ENCODE measurements around the gene TGFB1I1. TPM values are rescaled to one million over a fixed set of nuclear protein-coding genes. Genes with fewer than 3 reads are reported as not detected.

TGFB1I1 gene
- total and polyA plus RNA-seq, 2 of the 13 experiments (the other 11 are each of a cell fraction or from before 2014, with no cell fraction given): 0.80 to 2.9 TPM

- TF ChIP-seq CBX2 (IDR thresholded peaks at IDR 0.05; ENCODE audit: low read depth, low read length) (no peak), CBX2 (CRISPR knock-in tag; IDR thresholded peaks at IDR 0.05; ENCODE audit: low read depth) (no peak), DNMT3B (CRISPR knock-in tag; conservative IDR thresholded peaks at IDR 0.05) (0 out of 2 replicates have a peak, but pooled peaks have one; percentile 37), ZNF720 (CRISPR knock-in tag; IDR thresholded peaks at IDR 0.05) (0 out of 2 replicates have a peak, but pooled peaks have one; percentile 45), EED (CRISPR knock-in tag; IDR thresholded peaks at IDR 0.05) (no peak; the same call in 1 of the 2 replicates), HDAC1 (CRISPR knock-in tag; IDR thresholded peaks at IDR 0.05) (peak; percentile 73), ZNF44 (CRISPR knock-in tag; IDR thresholded peaks at IDR 0.05) (no peak), NFKB2 (CRISPR knock-in tag; IDR thresholded peaks at IDR 0.05; ENCODE audit: borderline replicate concordance) (peak; percentile 50; the same call in 1 of the 2 replicates), PAX8 (CRISPR knock-in tag; IDR thresholded peaks at IDR 0.05; ENCODE audit: borderline replicate concordance) (0 out of 2 replicates have a peak, but pooled peaks have one; percentile 63), TEF (CRISPR knock-in tag; IDR thresholded peaks at IDR 0.05) (no peak), ZNF776 (CRISPR knock-in tag; IDR thresholded peaks at IDR 0.05) (no peak), CSRNP1 (CRISPR knock-in tag; IDR thresholded peaks at IDR 0.05) (0 out of 2 replicates have a peak, but pooled peaks have one; percentile 30)
- TF ChIP-seq, protein P1, sequence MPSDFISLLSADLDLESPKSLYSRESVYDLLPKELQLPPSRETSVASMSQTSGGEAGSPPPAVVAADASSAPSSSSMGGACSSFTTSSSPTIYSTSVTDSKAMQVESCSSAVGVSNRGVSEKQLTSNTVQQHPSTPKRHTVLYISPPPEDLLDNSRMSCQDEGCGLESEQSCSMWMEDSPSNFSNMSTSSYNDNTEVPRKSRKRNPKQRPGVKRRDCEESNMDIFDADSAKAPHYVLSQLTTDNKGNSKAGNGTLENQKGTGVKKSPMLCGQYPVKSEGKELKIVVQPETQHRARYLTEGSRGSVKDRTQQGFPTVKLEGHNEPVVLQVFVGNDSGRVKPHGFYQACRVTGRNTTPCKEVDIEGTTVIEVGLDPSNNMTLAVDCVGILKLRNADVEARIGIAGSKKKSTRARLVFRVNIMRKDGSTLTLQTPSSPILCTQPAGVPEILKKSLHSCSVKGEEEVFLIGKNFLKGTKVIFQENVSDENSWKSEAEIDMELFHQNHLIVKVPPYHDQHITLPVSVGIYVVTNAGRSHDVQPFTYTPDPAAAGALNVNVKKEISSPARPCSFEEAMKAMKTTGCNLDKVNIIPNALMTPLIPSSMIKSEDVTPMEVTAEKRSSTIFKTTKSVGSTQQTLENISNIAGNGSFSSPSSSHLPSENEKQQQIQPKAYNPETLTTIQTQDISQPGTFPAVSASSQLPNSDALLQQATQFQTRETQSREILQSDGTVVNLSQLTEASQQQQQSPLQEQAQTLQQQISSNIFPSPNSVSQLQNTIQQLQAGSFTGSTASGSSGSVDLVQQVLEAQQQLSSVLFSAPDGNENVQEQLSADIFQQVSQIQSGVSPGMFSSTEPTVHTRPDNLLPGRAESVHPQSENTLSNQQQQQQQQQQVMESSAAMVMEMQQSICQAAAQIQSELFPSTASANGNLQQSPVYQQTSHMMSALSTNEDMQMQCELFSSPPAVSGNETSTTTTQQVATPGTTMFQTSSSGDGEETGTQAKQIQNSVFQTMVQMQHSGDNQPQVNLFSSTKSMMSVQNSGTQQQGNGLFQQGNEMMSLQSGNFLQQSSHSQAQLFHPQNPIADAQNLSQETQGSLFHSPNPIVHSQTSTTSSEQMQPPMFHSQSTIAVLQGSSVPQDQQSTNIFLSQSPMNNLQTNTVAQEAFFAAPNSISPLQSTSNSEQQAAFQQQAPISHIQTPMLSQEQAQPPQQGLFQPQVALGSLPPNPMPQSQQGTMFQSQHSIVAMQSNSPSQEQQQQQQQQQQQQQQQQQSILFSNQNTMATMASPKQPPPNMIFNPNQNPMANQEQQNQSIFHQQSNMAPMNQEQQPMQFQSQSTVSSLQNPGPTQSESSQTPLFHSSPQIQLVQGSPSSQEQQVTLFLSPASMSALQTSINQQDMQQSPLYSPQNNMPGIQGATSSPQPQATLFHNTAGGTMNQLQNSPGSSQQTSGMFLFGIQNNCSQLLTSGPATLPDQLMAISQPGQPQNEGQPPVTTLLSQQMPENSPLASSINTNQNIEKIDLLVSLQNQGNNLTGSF (CRISPR knock-in tag; IDR thresholded peaks at IDR 0.05): peak; percentile 61
- TF ChIP-seq, protein P2, sequence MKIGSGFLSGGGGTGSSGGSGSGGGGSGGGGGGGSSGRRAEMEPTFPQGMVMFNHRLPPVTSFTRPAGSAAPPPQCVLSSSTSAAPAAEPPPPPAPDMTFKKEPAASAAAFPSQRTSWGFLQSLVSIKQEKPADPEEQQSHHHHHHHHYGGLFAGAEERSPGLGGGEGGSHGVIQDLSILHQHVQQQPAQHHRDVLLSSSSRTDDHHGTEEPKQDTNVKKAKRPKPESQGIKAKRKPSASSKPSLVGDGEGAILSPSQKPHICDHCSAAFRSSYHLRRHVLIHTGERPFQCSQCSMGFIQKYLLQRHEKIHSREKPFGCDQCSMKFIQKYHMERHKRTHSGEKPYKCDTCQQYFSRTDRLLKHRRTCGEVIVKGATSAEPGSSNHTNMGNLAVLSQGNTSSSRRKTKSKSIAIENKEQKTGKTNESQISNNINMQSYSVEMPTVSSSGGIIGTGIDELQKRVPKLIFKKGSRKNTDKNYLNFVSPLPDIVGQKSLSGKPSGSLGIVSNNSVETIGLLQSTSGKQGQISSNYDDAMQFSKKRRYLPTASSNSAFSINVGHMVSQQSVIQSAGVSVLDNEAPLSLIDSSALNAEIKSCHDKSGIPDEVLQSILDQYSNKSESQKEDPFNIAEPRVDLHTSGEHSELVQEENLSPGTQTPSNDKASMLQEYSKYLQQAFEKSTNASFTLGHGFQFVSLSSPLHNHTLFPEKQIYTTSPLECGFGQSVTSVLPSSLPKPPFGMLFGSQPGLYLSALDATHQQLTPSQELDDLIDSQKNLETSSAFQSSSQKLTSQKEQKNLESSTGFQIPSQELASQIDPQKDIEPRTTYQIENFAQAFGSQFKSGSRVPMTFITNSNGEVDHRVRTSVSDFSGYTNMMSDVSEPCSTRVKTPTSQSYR (CRISPR knock-in tag; IDR thresholded peaks at IDR 0.05; ENCODE audit: borderline replicate concordance): peak; percentile 44; the same call in 1 of the 2 replicates
- TF ChIP-seq, protein P3, sequence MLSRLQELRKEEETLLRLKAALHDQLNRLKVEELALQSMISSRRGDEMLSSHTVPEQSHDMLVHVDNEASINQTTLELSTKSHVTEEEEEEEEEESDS (CRISPR knock-in tag; IDR thresholded peaks at IDR 0.05; ENCODE audit: borderline replicate concordance): no peak
These were observed 12.7 kb downstream of the TGFB1I1 start (continued) for GRCh38 chr16:31484491-31485171.
